A549 (cell line): ENCODE data around the gene TSSK3. TPM values are rescaled to one million over a fixed set of nuclear protein-coding genes. Genes with fewer than 3 reads are reported as not detected.
"Not testable (repeated sequence)": the region's sequence is repeated elsewhere in the genome, so short reads cannot be mapped to it uniquely, and the experiment has no call there.

ENCODE experiments used
- ATAC-seq, 2 experiments: fragments of 200-7000 bp in 1 of 2; fragments of >200 bp in 1 of 2; cut with Nextera tagmentation in 1 of 2; cut with Tn5 transposase in 1 of 2; 3 replicates each; pipeline versions ENCODE4 v1.8.0 to v1.9.1; 2018 to 2020; ENCODE audit warnings: mild to moderate bottlenecking in 1 of 2, moderate library complexity in 1 of 2
- CTCF ChIA-PET: fragments of 300-600 bp; sonication (Branson Sonifier 250); formaldehyde crosslinking; extraction: SDS; loops from one replicate; lab custom pipeline; 2021; ENCODE audit warnings: antibody characterized with exemption, inconsistent platforms; lab: Yijun Ruan, JAX
- POLR2A ChIA-PET: fragments of 350-600 bp; formaldehyde crosslinking; extraction: SDS; loops from one replicate; lab custom pipeline; 2021; ENCODE audit warnings: antibody characterized with exemption, inconsistent platforms; lab: Yijun Ruan, JAX
- DNase-seq, 2 experiments: peaks; one replicate each; pipeline versions ENCODE4 v3.0.0 to v3.0.0-alpha.2; 2011 to 2016; ENCODE audit warnings: low read depth in 1 of 2, low spot score in 1 of 2
- FAIRE-seq: peaks from 2 replicates; lab custom pipeline; 2011; peaks lifted over from hg19 to GRCh38; lab: Jason Lieb, UNC
- H3K27ac ChIP-seq, 2 experiments: fragments of >200 bp; sonication (Bioruptor Twin); formaldehyde crosslinking; 3 replicates each; pipeline ENCODE4 v1.5.1; 2016 to 2017
- H3K4me1 ChIP-seq: fragments of >200 bp; sonication (Bioruptor Twin); formaldehyde crosslinking; 3 replicates; pipeline ENCODE4 v1.6.1; 2016
- H3K4me2 ChIP-seq: fragments of >200 bp; sonication (Bioruptor Twin); formaldehyde crosslinking; 3 replicates; pipeline ENCODE4 v1.6.1; 2016
- H3K4me3 ChIP-seq: fragments of >200 bp; sonication (Bioruptor Twin); formaldehyde crosslinking; 3 replicates; pipeline ENCODE4 v1.5.1; 2016
- H3K9me3 ChIP-seq: fragments of >200 bp; sonication (Bioruptor Twin); formaldehyde crosslinking; 3 replicates; pipeline ENCODE4 v1.6.1; 2016
- CBX2 ChIP-seq: fragments of 200-600 bp; sonication (generic); IDR thresholded peaks from 2 replicates; pipeline ENCODE4 v1.6.1; 2016; ENCODE audit warnings: low read depth, mild to moderate bottlenecking, borderline replicate concordance
- CHD4 ChIP-seq: fragments of 200-600 bp; sonication (generic); IDR thresholded peaks from 2 replicates; pipeline ENCODE4 v1.6.1; 2016; ENCODE audit warnings: antibody characterized with exemption, mild to moderate bottlenecking, borderline replicate concordance
- EP300 ChIP-seq, 2 experiments: fragments of >200 bp; sonication (Bioruptor Twin); formaldehyde crosslinking; IDR thresholded peaks; 2 replicates in 1 of 2; 3 replicates in 1 of 2; pipeline ENCODE4 v1.6.1; 2016 to 2017
- ESRRA ChIP-seq: fragments of 150-350 bp; IDR thresholded peaks from 2 replicates; pipeline ENCODE4 v1.6.1; 2014; ENCODE audit warnings: mild to moderate bottlenecking, low read length, borderline replicate concordance
- FOSB ChIP-seq: fragments of 250-450 bp; sonication (Bioruptor Pico); IDR thresholded peaks from 2 replicates; pipeline ENCODE4 v1.5.0; 2020; ENCODE audit warnings: mild to moderate bottlenecking, moderate library complexity
- FOSL2 ChIP-seq, 2 experiments: fragments of 450-650 bp in 1 of 2; fragments of >200 bp in 1 of 2; sonication (Bioruptor Twin) in 1 of 2; formaldehyde crosslinking; IDR thresholded peaks; 2 replicates each; pipeline versions ENCODE4 v1.5.0 to v1.6.1; 2016 to 2020; ENCODE audit warnings: mild to moderate bottlenecking in 1 of 2, moderate library complexity in 1 of 2
- GATA3 ChIP-seq: IDR thresholded peaks from 2 replicates; pipeline ENCODE4 v1.6.1; 2012; ENCODE audit warnings: borderline replicate concordance
- HEYL ChIP-seq: fragments of 250-450 bp; sonication (Bioruptor Pico); IDR thresholded peaks from 2 replicates; pipeline ENCODE4 v1.8.0; 2021; ENCODE audit warnings: mild to moderate bottlenecking, moderate library complexity
- HOXB13 ChIP-seq: fragments of 250-450 bp; sonication (Bioruptor Pico); IDR thresholded peaks from 2 replicates; pipeline ENCODE4 v1.5.0; 2020; ENCODE audit warnings: low read depth, mild to moderate bottlenecking, moderate library complexity
- HOXB5 ChIP-seq: fragments of 250-450 bp; sonication (Bioruptor Pico); IDR thresholded peaks from 2 replicates; pipeline ENCODE4 v1.5.0; 2020; ENCODE audit warnings: mild to moderate bottlenecking, moderate library complexity
- JUN ChIP-seq, 2 experiments: fragments of >200 bp; sonication (Bioruptor Twin); formaldehyde crosslinking; IDR thresholded peaks; 2 replicates in 1 of 2; 3 replicates in 1 of 2; pipeline ENCODE4 v1.6.1; 2016 to 2017
- JUNB ChIP-seq: fragments of >200 bp; sonication (Bioruptor Twin); formaldehyde crosslinking; IDR thresholded peaks from 2 replicates; pipeline ENCODE4 v1.6.1; 2016
- NR3C1 ChIP-seq: fragments of >200 bp; sonication (Bioruptor Twin); formaldehyde crosslinking; IDR thresholded peaks from 3 replicates; pipeline ENCODE4 v1.6.1; 2017
- PHF8 ChIP-seq: fragments of 200-600 bp; sonication (generic); IDR thresholded peaks from 2 replicates; pipeline ENCODE4 v1.6.1; 2016; ENCODE audit warnings: low read depth, mild to moderate bottlenecking, antibody characterized with exemption, moderate library complexity, borderline replicate concordance
- POLR2AphosphoS2 ChIP-seq: conservative IDR thresholded peaks from 2 replicates; pipeline ENCODE4 v1.6.1; 2012; ENCODE audit warnings: low read length, improper control_type of control experiment, inconsistent platforms
- RARB ChIP-seq: fragments of 250-450 bp; sonication (Bioruptor Pico); IDR thresholded peaks from 2 replicates; pipeline ENCODE4 v1.8.0; 2021; ENCODE audit warnings: mild to moderate bottlenecking, moderate library complexity
- RNF2 ChIP-seq: fragments of 200-600 bp; sonication (generic); IDR thresholded peaks from 2 replicates; pipeline ENCODE4 v1.6.1; 2016; ENCODE audit warnings: low read depth, mild to moderate bottlenecking, antibody characterized with exemption, moderate library complexity, borderline replicate concordance
- SMC3 ChIP-seq: fragments of >200 bp; sonication (Bioruptor Twin); formaldehyde crosslinking; IDR thresholded peaks from 3 replicates; pipeline ENCODE4 v1.6.1; 2018; ENCODE audit warnings: inconsistent platforms
- TFCP2L1 ChIP-seq: fragments of 250-450 bp; sonication (Bioruptor Pico); IDR thresholded peaks from 2 replicates; pipeline ENCODE4 v1.5.0; 2021; ENCODE audit warnings: mild to moderate bottlenecking
- TP53 ChIP-seq: fragments of 250-450 bp; sonication (Bioruptor Pico); IDR thresholded peaks from 2 replicates; pipeline ENCODE4 v1.5.0; 2021; ENCODE audit warnings: mild to moderate bottlenecking, moderate library complexity
- ZC3H11A ChIP-seq: fragments of 450-650 bp; IDR thresholded peaks from 2 replicates; pipeline ENCODE4 v1.6.1; 2014; ENCODE audit warnings: antibody characterized with exemption, mild to moderate bottlenecking
- ZFP36 ChIP-seq: fragments of 450-650 bp; IDR thresholded peaks from 2 replicates; pipeline ENCODE4 v1.6.1; 2014; ENCODE audit warnings: borderline replicate concordance; ENCODE audit not compliant: partially characterized antibody
- WGBS: methylation state at CpG from one replicate; pipeline ENCODE4 v1.1.6; 2017; ENCODE audit errors: missing lambda C conversion rate; 5-methylcytosine and 5-hydroxymethylcytosine counted together
- polyA plus RNA-seq, 4 experiments: library from polyadenylated mRNA; depleted of rRNA in 3 of 4; stranded (reverse); fragments of >200 nt; fragmentation: RNase III in 1 of 4; extraction: RNeasy Plus Mini Kit Qiagen cat#74134 plus additional on column Dnase treatment in 1 of 4; gene quantifications; 2 replicates in 3 of 4; 3 replicates in 1 of 4; pipeline ENCODE4 v1.2.3, GENCODE V29; 2011 to 2017
- TF ChIP-seq, protein P1 (sequence below): fragments of 250-450 bp; sonication (Bioruptor Pico); IDR thresholded peaks from 2 replicates; pipeline ENCODE4 v1.5.0; 2020; ENCODE audit warnings: low read depth, mild to moderate bottlenecking, moderate library complexity
- TF ChIP-seq, protein P2 (sequence below): IDR thresholded peaks from 2 replicates; pipeline ENCODE4 v1.6.1; 2012
- TF ChIP-seq, protein P3 (sequence below): fragments of 250-450 bp; sonication (Bioruptor Pico); IDR thresholded peaks from 2 replicates; pipeline ENCODE4 v1.5.0; 2021; ENCODE audit warnings: mild to moderate bottlenecking, moderate library complexity, borderline replicate concordance

Gene TSSK3
- polyA plus RNA-seq, 2 of the 4 experiments (the other 2 are of a cell fraction) = 0.31 to 0.37 TPM

DNA sequence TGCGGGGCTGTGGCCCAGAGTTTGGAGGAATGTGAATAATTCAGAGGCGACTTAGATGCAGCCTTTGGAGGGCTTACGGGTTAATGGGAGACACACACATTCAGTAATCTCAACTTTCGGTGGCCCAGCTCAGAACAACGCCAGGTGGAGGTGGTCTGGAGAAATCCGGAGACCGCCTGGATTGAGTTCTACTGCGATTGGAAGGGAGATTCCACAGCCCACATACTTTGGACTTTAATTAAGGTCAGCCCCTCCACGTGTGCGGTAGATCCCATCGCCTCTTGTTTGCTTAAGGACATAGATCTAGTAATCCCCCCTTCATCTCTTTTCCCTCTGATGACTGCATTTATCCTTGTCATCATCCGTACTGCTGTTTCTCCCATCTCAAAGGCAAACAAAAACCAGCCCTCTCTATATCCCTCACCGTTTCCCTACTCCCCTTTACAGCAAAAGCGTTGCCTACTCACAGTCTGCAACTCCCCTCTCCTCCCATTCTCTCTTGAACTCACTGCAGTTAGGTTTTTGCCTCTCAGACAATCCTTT lies 32.6 kb downstream of the TSSK3 start:
- TF ChIP-seq JUN (IDR thresholded peaks at IDR 0.05) (no peak), FOSB (CRISPR knock-in tag) (no peak), HOXB5 (CRISPR knock-in tag) (no peak), ESRRA (no peak), TFCP2L1 (CRISPR knock-in tag) (no peak), JUNB (no peak), NR3C1 (no peak), CBX2 (no peak), SMC3 (no peak), ZFP36 (no peak), RARB (CRISPR knock-in tag) (no peak)
- TF ChIP-seq, protein P1, sequence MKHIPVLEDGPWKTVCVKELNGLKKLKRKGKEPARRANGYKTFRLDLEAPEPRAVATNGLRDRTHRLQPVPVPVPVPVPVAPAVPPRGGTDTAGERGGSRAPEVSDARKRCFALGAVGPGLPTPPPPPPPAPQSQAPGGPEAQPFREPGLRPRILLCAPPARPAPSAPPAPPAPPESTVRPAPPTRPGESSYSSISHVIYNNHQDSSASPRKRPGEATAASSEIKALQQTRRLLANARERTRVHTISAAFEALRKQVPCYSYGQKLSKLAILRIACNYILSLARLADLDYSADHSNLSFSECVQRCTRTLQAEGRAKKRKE (CRISPR knock-in tag) = no peak
- TF ChIP-seq, protein P2, sequence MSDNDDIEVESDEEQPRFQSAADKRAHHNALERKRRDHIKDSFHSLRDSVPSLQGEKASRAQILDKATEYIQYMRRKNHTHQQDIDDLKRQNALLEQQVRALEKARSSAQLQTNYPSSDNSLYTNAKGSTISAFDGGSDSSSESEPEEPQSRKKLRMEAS = no peak
- Histone ChIP-seq H3K27ac (peak overlapping the region; percentile 81 to 83), H3K4me2 (peak overlapping the region; percentile 91), H3K4me3 (peak overlapping the region; percentile 79), H3K4me1 (peaks cover 17% of the 10 kb centered on the region), H3K9me3 (no peaks in the 10 kb centered on the region)
- ATAC-seq (peak; percentile 27 to 28), DNase-seq (no peak), FAIRE-seq (no peak)
- under 1% methylated on average over 14 of the region's 14 CpGs for WGBS
- ChIA-PET CTCF (interaction anchor here (1.0 kb wide), 1 partner anchor 19 kb away, joined by 3 read pairs; no protein-coding TSS in a partner anchor), POLR2A (interaction anchor here (0.5 to 1.6 kb wide), 7 partner anchors 9 to 256 kb away, joined by 3 to 10 read pairs (median 3); partner anchors contain the start of genes MARCKSL1 and RBBP4)

DNA sequence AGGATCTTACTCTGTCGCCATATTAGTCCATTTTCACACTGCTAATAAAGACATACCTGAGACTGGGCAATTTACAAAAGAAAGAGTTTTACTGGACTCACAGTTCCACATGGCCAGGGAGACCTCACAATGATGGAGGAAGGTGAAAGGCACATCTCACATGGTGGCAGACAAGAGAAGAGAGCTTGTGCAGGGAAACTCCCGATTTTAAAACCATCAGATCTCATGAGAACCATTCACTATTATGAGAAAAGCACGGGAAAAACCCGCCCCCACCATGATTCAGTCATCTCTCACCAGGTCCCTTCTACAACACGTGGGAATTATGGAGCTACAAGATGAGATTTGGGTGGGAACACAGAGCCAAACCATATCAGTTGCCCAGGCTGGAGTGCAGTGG lies 34.2 kb downstream of the TSSK3 start:
- ATAC-seq, FAIRE-seq, H3K9me3 ChIP-seq, DNase-seq, H3K4me2 ChIP-seq, POLR2A ChIA-PET, H3K27ac ChIP-seq, H3K4me3 ChIP-seq: not testable (repeated sequence)
- WGBS = 56% methylated on average over 5 of the region's 5 CpGs
- peaks cover 17% of the 10 kb centered on the region for H3K4me1 ChIP-seq
- CTCF ChIA-PET = interaction anchor here (0.5 to 1.3 kb wide), 3 partner anchors 11 to 124 kb away, joined by 3 to 4 read pairs (median 3); no protein-coding TSS in a partner anchor

DNA sequence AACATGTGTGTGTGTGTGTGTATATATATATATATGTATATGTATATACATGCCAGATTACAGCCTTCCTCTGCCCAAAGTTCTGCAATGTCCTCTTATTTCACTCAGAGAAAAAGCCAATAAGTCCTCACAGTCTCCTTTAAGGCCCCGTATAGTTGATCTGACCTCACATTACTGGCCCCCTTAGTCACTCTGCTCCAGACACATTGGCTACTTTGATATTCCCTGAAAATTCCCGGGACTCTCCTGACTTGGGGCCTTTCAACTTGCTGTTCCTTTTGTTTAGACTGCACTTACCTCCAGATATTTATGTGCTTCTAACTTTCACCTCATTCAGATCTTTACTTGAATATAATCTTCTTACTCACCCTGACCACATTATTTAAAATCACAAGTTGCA lies 36.1 kb downstream of the TSSK3 start:
- Histone ChIP-seq H3K9me3 (no peaks in the 10 kb centered on the region), H3K27ac (no peak overlapping the region), H3K4me3 (no peak overlapping the region), H3K4me1 (peaks cover 7% of the 10 kb centered on the region; the same call in 2 of the 3 replicates), H3K4me2 (no peak overlapping the region)
- TF ChIP-seq SMC3 (no peak), GATA3 (no peak), PHF8 (no peak), JUN (IDR thresholded peaks at IDR 0.05) (no peak), HOXB13 (CRISPR knock-in tag) (no peak), TP53 (CRISPR knock-in tag) (no peak), POLR2AphosphoS2 (no peak), ZC3H11A (no peak), EP300 (IDR thresholded peaks at IDR 0.05) (no peak), FOSL2 (IDR thresholded peaks at IDR 0.05) (no peak), FOSL2 (CRISPR knock-in tag; IDR thresholded peaks at IDR 0.05) (no peak), RNF2 (no peak), CHD4 (no peak), HEYL (CRISPR knock-in tag) (no peak)
- TF ChIP-seq, protein P1 (CRISPR knock-in tag) = no peak
- TF ChIP-seq, protein P3, sequence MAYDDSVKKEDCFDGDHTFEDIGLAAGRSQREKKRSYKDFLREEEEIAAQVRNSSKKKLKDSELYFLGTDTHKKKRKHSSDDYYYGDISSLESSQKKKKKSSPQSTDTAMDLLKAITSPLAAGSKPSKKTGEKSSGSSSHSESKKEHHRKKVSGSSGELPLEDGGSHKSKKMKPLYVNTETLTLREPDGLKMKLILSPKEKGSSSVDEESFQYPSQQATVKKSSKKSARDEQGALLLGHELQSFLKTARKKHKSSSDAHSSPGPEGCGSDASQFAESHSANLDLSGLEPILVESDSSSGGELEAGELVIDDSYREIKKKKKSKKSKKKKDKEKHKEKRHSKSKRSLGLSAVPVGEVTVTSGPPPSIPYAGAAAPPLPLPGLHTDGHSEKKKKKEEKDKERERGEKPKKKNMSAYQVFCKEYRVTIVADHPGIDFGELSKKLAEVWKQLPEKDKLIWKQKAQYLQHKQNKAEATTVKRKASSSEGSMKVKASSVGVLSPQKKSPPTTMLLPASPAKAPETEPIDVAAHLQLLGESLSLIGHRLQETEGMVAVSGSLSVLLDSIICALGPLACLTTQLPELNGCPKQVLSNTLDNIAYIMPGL (CRISPR knock-in tag) = no peak
- no peak for ATAC-seq
- no peak for DNase-seq
- CTCF ChIA-PET = interaction anchor here (0.7 to 4.2 kb wide), 2 partner anchors 16 to 684 kb away, joined by 3 to 54 read pairs; no protein-coding TSS in a partner anchor
- POLR2A ChIA-PET = no interaction called here
- WGBS = 5% methylated on average over 2 of the region's 2 CpGs
- no peak for FAIRE-seq
